AG10803 (cell line): ENCODE measurements around the gene SRGAP3.

Source experiments
- DNase-seq: peaks from one replicate; pipeline ENCODE4 v3.0.0; 2010; ENCODE audit warnings: low read depth
- H3K4me3 ChIP-seq: 2 replicates; pipeline ENCODE4 v1.5.1; 2011; ENCODE audit warnings: mild to moderate bottlenecking, low read length, control low read depth
- TF ChIP-seq, protein P1 (sequence below): conservative IDR thresholded peaks from 2 replicates; pipeline ENCODE4 v1.5.1; 2011; ENCODE audit warnings: mild to moderate bottlenecking, low read length, control low read depth, inconsistent platforms

The SRGAP3 gene

DNA sequence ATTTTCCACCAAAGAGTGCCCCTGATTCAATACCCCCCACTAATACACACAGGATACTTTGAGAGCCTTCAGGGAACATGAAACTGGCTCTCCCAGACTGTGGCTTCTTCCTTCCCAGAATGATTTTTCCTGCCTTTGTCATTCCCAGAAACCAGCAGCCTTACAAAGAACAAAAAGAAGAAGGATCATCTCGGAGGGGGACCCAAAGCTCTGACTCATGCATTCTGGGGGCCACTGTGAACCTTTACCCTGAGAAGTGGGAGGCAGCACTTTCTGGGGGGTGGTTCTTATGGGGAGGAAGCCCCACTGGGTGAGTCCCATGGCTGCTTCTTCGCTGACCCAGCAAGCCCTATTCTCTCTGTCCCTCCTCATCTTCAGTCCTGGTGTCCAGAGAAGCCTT lies 241.5 kb downstream of the SRGAP3 start:
- TF ChIP-seq, protein P1, sequence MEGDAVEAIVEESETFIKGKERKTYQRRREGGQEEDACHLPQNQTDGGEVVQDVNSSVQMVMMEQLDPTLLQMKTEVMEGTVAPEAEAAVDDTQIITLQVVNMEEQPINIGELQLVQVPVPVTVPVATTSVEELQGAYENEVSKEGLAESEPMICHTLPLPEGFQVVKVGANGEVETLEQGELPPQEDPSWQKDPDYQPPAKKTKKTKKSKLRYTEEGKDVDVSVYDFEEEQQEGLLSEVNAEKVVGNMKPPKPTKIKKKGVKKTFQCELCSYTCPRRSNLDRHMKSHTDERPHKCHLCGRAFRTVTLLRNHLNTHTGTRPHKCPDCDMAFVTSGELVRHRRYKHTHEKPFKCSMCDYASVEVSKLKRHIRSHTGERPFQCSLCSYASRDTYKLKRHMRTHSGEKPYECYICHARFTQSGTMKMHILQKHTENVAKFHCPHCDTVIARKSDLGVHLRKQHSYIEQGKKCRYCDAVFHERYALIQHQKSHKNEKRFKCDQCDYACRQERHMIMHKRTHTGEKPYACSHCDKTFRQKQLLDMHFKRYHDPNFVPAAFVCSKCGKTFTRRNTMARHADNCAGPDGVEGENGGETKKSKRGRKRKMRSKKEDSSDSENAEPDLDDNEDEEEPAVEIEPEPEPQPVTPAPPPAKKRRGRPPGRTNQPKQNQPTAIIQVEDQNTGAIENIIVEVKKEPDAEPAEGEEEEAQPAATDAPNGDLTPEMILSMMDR = no peak
- no peak for DNase-seq
- no peak overlapping the region for H3K4me3 ChIP-seq

DNA sequence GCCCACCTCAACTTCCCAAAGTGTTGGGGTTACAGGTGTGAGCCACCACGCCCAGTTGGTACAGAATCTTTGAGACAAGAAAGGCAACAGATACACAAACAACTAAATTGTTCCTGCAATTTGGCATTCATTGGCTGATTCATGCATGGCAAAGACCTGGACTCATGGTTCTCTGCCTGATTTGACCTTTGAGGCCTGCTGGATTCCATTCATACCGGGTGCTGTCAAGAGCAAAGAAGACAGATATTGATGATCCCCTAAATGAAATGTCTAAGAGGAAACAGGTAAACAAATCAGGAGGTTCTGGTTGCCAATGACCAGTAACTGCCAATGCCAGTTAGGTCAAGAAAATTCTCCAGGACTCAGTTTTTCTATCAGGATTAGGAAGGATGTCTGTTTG lies 242.2 kb downstream of the SRGAP3 start:
- TF ChIP-seq, protein P1 = no peak
- H3K4me3 ChIP-seq = no peak overlapping the region
- no peak for DNase-seq

DNA sequence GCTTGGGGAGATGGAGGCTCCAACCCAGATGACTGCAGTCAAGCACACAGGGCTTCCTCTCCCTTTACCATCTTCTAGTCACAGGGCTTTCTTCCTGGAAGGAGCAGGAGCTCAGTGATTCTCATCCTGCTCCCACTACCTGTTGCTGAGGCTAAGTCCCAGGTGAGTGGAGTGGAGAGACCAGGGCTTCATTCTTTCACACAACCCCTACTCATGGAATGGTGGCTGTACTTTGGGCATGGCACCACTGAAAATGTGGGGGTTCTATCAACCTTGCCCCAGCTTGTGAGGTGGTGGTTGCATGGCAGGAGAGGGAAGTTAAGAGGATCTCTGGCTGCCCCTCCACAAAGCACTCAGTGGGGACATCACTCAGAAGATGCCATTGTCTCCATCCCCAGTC lies 249.4 kb downstream of the SRGAP3 start:
- TF ChIP-seq, protein P1 = no peak

DNA sequence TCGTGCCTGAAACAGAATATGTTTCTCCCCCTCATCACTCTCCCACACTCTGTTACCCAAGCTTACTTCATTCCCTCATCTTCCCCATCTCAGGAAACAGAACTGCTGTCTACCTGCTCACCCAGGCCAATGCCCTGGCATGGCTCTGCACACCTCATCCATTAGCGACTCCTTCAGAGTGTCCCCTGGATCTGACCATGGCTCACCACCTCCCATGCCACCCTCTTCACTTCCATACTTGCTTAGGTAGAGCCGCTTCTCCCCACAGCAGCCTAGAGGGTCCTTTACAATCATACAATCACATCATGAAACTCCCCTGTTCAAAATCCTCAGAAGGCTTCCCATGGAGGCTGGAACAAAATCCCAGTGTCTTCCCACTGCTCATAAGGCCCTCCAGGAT lies 252.3 kb downstream of the SRGAP3 start:
- no peak overlapping the region for H3K4me3 ChIP-seq
- TF ChIP-seq, protein P1 = no peak
- DNase-seq = no peak

More for the DNA sequence above, 249.4 kb downstream of the SRGAP3 start:
- no peak for DNase-seq
- no peak overlapping the region for H3K4me3 ChIP-seq

DNA sequence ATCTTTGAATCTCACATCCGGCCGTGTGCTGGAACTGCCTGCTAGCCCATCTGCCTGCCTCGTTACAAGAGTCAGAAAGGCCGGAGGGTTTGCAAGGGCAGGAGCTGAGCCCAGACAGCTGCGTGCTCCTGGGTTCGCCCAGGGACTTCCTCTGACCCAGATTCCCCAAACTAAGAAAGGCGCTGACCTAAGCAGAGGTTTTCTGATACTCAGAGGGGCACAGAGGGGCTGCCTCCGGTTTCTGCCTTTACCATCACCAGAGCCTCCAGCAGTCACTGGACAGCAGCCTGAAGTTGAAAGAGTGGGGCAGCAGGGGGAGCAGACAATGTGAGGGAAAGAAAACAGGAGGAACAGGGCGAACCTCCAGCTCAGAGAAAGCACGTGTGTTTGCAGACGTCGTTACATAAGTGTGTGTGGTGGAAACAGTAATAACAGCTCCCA lies 252.7 kb downstream of the SRGAP3 start:
- H3K4me3 ChIP-seq = no peak overlapping the region
- TF ChIP-seq, protein P1 = peak; percentile 51
- DNase-seq = peak; percentile 68

DNA sequence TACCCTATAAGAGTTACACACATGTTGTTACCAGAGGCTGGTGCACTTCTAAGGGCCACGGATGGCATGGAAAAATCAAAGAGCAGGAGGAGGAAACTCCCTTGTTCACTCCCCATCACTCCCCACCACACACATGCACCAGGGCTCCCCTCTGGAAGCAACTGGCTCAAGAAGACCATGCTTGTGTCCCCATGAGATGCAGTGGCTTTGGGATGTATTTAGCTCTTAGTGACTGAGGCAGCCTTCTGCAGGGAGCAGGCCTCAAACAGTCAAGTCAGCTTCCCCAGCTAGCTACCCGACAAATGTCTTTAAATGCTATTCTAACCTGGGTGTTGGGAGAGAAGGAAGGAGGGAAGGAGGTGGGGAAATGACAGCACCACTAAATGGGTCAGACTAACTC lies 253.2 kb downstream of the SRGAP3 start:
- no peak for DNase-seq
- TF ChIP-seq, protein P1 = no peak
- H3K4me3 ChIP-seq = no peak overlapping the region

DNA sequence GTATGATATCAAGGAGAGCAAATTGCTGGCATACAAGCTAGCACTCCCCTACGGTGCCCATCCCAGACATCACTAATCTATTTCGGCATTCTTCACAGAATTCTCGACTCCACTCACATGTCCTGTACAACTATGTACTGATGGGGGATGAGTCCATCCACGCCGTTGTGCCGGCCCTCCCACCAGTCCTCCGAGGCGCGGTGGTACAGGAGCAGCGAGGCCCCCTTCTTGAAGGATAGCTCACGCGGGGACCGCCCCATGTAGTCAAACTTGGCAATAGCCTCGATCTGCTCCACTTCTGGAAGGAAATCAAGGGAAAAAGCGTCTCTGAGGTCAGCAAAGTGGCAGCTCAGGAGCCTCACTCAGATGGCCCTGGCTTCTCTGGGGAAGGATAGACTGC lies 255.2 kb downstream of the SRGAP3 start:
- no peak for DNase-seq
- no peak overlapping the region for H3K4me3 ChIP-seq
- TF ChIP-seq, protein P1 = no peak
